Measurements from ENCODE around the gene FARS2. TPM values are rescaled to one million over a fixed set of nuclear protein-coding genes. Genes with fewer than 3 reads are reported as not detected.

Gene FARS2
- polyA plus RNA-seq, 1 experiment, result 17.9 TPM

GRCh38 chr6:5749016-5749650 is 487.8 kb downstream of the FARS2 start:
- POLR2A ChIA-PET, result no interaction called here
- no peaks in the 10 kb centered on the region for H3K36me3 ChIP-seq (ENCODE audit: control insufficient read depth, insufficient read depth, low read length)
- CTCF ChIA-PET, result interaction anchor here (0.8 kb wide), 1 partner anchor 15 kb away, joined by 3 read pairs; no protein-coding TSS in a partner anchor
- no peak for DNase-seq (ENCODE audit: low read depth)
- TF ChIP-seq CTCF (IDR thresholded peaks at IDR 0.05; ENCODE audit: insufficient read depth, low read depth, low read length), result no peak
- no peak overlapping the region for H3K4me3 ChIP-seq (ENCODE audit: low read depth, low read length)
- H3K27me3 ChIP-seq (ENCODE audit: control insufficient read depth, insufficient read depth, low read length), result no peaks in the 10 kb centered on the region

- CTCF ChIA-PET, result interaction anchor here (0.8 kb wide), 1 partner anchor 15 kb away, joined by 3 read pairs; no protein-coding TSS in a partner anchor
- TF ChIP-seq CTCF (IDR thresholded peaks at IDR 0.05; ENCODE audit: insufficient read depth, low read depth, low read length), result no peak
- POLR2A ChIA-PET, result no interaction called here
- no peak for DNase-seq (ENCODE audit: low read depth)
- Histone ChIP-seq H3K36me3 (ENCODE audit: control insufficient read depth, insufficient read depth, low read length) (no peaks in the 10 kb centered on the region), H3K4me3 (ENCODE audit: low read depth, low read length) (no peak overlapping the region), H3K27me3 (ENCODE audit: control insufficient read depth, insufficient read depth, low read length) (no peaks in the 10 kb centered on the region)
These were observed 488.4 kb downstream of the FARS2 start for GRCh38 chr6:5749651-5750215.

- Histone ChIP-seq H3K4me3 (ENCODE audit: low read depth, low read length) (no peak overlapping the region), H3K27me3 (ENCODE audit: control insufficient read depth, insufficient read depth, low read length) (no peaks in the 10 kb centered on the region), H3K36me3 (ENCODE audit: control insufficient read depth, insufficient read depth, low read length) (no peaks in the 10 kb centered on the region)
- DNase-seq (ENCODE audit: low read depth), result no peak
- TF ChIP-seq CTCF (IDR thresholded peaks at IDR 0.05; ENCODE audit: insufficient read depth, low read depth, low read length), result no peak
- POLR2A ChIA-PET, result no interaction called here
- CTCF ChIA-PET, result no interaction called here
These were observed 490.4 kb downstream of the FARS2 start for GRCh38 chr6:5751525-5752390.

GRCh38 chr6:5752391-5752680 is 491.0 kb downstream of the FARS2 start:
- no peak for TF ChIP-seq CTCF (IDR thresholded peaks at IDR 0.05; ENCODE audit: insufficient read depth, low read depth, low read length)
- POLR2A ChIA-PET, result no interaction called here
- CTCF ChIA-PET, result no interaction called here
- Histone ChIP-seq H3K4me3 (ENCODE audit: low read depth, low read length) (no peak overlapping the region), H3K36me3 (ENCODE audit: control insufficient read depth, insufficient read depth, low read length) (no peaks in the 10 kb centered on the region), H3K27me3 (ENCODE audit: control insufficient read depth, insufficient read depth, low read length) (no peaks in the 10 kb centered on the region)
- no peak for DNase-seq (ENCODE audit: low read depth)

GRCh38 chr6:5753209-5753608 is 491.9 kb downstream of the FARS2 start:
- no peak for TF ChIP-seq CTCF (IDR thresholded peaks at IDR 0.05; ENCODE audit: insufficient read depth, low read depth, low read length)
- H3K27me3 ChIP-seq (ENCODE audit: control insufficient read depth, insufficient read depth, low read length), result no peaks in the 10 kb centered on the region
- H3K4me3 ChIP-seq (ENCODE audit: low read depth, low read length), result no peak overlapping the region
- ChIA-PET CTCF (no interaction called here), POLR2A (no interaction called here)
- DNase-seq (ENCODE audit: low read depth), result no peak
- no peaks in the 10 kb centered on the region for H3K36me3 ChIP-seq (ENCODE audit: control insufficient read depth, insufficient read depth, low read length)
